ENCODE results near the gene NECTIN2.
"Not testable (repeated sequence)": the region's sequence is repeated elsewhere in the genome, so short reads cannot be mapped to it uniquely, and the experiment has no call there.

The NECTIN2 gene

DNA sequence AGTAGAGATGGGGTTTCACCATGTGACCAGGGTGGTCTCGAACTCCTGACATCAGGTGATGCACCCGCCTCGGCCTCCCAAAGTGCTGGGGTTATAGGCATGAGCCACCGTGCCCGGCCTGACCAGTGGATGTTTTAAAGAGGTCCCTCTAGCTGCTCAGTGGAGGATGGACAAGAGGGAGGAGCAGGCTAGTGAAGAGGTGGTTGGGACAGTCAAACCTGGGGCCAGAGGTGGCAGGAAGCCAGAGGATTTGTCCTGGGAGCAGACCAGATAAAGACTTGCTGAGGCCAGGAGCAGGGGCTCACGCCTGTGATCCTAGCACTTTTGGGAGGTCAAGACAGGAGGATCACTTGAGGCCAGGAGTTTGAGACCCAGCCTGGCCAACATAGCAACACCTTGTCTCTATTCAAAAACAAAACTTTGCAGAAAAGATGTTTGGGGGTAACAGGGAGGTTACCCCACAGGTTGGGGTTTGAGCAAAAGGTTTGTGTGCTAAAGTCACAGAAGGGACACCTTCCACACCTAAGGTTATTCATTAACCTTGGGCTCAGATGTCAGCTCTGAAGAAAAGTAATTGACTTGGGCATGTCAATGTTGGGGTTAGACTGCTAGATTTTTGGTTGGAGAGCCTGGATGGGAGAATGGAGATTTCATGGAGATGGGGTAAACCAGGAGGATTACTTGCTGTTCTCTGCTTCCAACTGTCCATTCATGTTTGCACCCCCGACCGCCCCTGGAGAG is 28.2 kb upstream of the NECTIN2 start:
- DNase-seq (ENCODE audit: low spot score) = no peak

DNA sequence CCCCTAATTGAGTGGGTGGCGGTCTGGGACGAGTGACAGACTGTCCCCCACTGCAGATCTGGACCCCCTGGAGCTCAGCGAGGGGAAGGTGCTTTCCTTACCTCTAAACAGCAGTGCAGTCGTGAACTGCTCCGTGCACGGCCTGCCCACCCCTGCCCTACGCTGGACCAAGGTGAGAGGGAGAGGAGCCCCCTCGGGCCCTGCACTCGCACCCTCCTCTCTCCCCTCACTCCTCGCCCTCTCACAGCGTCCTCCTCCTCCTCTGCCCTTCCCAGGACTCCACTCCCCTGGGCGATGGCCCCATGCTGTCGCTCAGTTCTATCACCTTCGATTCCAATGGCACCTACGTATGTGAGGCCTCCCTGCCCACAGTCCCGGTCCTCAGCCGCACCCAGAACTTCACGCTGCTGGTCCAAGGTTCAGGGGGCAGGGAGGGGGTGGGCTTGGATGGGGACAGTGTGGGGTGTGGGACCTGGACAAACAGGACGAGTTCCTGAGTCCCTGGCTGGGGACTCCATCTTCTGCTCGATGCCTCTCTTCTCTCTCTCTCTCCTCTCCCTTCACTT is 27.5 kb upstream of the NECTIN2 start:
- no peak for DNase-seq (ENCODE audit: low spot score)

DNA sequence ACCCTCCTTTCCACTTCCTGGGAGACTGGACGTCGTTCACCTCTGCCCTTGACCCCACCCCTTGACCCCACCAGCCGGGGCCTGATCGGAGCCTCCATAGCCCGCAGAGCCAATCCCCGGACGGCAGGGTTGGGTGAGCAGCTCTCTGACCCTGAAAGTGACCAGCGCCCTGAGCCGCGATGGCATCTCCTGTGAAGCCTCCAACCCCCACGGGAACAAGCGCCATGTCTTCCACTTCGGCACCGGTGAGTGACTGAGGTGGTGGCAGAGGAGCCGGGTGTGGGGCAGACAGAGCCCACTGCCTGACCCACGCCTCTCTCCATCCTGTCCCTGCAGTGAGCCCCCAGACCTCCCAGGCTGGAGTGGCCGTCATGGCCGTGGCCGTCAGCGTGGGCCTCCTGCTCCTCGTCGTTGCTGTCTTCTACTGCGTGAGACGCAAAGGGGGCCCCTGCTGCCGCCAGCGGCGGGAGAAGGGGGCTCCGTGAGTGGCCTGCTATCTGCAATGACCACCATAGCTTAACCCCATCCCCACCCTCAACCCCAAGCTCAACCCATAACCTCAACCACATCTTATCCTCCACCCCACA is 26.8 kb upstream of the NECTIN2 start:
- DNase-seq (ENCODE audit: low spot score) = no peak

DNA sequence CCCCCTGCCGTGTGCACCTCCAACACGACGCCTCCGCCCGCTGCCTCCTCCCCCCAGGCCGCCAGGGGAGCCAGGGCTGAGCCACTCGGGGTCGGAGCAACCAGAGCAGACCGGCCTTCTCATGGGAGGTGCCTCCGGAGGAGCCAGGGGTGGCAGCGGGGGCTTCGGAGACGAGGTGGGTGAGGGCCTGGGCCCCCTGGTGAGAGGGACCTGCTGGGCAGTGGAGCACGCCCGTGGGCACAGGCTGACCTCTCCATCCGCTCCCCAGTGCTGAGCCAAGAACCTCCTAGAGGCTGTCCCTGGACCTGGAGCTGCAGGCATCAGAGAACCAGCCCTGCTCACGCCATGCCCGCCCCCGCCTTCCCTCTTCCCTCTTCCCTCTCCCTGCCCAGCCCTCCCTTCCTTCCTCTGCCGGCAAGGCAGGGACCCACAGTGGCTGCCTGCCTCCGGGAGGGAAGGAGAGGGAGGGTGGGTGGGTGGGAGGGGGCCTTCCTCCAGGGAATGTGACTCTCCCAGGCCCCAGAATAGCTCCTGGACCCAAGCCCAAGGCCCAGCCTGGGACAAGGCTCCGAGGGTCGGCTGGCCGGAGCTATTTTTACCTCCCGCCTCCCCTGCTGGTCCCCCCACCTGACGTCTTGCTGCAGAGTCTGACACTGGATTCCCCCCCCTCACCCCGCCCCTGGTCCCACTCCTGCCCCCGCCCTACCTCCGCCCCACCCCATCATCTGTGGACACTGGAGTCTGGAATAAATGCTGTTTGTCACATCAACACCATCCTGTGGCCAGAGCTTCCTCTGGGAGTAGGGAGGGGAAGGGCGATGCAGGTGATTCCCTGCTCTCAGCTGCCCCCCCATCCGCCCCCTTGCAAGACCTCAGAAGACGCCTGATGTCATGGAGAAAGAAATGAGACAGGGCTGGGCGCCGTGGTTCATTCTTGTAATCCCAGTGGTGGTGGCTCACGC is 25.2 kb upstream of the NECTIN2 start:
- DNase-seq (ENCODE audit: low spot score) = no peak

DNA sequence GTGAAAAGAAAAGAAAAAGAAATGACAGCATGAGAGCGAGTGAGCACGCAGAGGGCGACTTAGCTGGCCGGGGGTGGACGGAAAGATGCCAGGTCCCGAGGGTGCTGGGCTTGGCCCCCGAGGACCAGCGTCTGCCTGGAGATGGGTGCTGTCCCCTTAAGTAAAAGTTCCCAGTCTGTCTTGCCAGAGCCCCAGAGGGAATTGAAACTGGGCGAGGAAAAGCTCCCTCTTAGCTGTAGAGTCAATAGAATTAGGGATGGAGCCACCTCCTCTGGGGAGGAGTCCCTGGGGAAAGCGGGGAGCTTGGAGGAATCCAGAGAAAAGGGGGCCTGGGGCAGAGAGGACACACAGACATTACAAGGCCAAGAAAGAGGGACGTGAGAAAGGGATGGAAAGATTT is 23.9 kb upstream of the NECTIN2 start:
- DNase-seq (ENCODE audit: low spot score) = no peak

DNA sequence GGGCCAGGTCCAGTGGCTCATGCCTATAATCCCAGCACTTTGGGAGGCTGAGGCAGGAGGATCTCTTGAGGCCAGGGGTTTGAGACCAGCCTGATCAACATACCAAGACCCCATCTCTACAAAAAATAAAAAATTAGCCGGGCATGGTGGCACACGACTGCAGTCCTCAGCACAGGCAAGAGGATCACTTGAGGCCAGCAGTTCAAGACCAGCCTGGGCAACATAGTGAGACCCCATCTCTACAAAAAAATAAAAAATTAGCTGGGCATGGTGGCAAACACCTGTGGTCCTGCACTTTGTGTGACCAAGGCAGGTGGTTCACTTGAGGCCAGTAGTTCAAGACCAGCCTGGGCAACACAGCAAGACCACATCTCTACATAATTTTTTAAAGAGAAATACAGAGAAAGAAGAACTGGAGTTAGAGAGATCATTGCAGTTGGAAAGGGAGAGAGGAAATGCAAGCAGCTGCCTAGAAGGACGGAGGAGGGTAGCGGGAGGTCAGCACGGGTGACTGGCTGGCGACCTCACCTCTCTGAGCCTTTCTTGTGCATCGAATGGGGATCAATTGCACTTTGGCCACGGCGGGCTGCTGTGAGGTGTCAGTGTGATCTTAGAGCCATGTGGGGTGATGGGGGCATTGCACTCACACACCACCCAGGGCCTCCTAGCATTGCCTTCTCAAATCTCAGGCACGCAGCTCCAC is 23.3 kb upstream of the NECTIN2 start:
- DNase-seq (ENCODE audit: low spot score) = no peak

DNA sequence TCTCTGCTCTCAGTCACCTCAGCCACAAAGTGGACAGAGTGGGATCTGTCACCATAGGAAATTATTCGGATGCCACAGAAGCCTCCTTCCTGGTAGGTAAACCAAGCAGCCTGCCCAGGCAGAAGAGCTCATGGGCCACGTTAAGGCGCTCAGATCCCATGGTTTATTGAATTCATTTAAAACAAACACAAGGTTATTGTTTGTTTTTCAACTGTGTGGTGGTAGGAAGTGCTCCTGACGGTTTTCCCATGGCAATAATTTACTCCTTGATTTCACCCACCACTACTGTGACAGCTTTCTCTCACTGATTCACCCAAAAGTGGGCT is 22.8 kb upstream of the NECTIN2 start:
- DNase-seq (ENCODE audit: low spot score) = no peak

DNA sequence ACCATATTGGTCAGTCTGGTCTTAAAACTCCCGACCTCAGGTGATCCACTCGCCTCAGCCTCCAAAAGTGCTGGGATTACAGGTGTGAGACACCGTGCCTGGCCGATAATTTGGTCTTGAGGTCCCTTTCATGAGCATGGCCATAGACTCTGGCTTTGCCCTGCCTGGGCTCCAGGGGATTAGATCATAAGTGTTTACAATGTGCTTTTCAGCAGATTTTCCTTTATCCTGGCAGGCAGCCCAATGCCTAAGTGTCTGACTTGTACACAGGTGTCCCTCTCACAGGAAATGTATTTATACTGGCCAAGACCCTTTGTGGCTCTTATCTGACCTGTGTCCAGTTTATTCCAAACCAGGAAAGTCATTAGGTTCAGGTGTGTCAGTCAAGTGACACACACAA is 21.3 kb upstream of the NECTIN2 start:
- DNase-seq (ENCODE audit: low spot score) = no peak

DNA sequence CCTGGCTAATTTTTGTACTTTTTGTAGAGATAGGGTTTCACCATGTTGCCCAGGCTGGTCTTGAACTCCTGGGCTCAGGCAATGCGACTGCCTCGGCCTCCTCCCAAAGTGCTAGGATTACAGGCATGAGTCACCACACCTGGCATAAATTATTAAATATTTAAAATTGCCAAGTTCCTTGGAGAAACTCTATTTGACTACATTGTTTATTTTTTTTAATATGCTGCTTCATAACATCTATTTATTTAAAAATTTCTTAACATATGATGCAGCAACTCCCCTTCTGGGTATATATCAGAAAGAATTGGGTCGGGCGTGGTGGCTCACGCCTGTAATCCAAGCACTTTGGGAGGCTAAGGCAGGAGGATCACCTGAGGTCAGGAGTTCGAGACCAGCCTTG is 13.2 kb upstream of the NECTIN2 start:
- DNase-seq (ENCODE audit: low spot score) = not testable (repeated sequence)

DNA sequence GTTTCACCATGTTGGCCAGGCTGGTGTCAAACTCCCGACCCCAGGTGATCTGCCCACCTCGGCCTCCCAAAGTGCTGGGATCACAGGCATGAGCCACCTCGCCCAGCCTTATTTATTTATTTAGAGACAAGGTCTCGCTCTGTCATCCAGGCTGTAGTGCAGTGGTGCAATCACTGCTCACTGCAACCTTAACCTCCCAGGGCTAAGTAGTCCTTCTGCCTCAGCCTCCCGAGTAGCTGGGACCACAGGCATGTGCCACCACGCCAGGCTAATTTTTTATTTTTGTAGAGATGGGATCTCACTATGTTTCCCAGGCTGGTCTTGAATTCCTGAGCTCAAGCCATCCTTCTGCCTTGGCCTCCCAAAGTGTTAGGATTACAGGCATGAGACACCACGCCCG is 11.7 kb upstream of the NECTIN2 start:
- DNase-seq (ENCODE audit: low spot score) = not testable (repeated sequence)

DNA sequence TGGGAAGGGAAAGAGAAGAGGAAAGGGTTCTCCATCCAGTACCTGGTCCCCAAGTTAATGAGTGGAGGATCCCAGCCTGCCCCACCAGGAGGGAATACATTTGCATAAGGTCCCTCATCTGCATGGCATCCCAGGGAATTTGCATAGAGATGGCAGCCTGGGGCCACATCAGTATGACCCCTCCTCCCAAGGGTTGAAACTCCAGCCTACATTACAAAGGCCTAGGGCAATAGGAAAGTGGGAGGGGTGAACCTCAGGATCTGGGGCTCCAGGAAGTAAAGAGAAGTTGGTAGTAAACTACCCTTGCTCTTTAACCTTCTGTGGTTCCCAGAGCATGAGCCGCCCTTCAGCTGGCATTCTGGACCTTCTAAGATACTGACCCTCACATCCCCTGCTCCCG is 6.8 kb upstream of the NECTIN2 start:
- no peak for DNase-seq (ENCODE audit: low spot score)

DNA sequence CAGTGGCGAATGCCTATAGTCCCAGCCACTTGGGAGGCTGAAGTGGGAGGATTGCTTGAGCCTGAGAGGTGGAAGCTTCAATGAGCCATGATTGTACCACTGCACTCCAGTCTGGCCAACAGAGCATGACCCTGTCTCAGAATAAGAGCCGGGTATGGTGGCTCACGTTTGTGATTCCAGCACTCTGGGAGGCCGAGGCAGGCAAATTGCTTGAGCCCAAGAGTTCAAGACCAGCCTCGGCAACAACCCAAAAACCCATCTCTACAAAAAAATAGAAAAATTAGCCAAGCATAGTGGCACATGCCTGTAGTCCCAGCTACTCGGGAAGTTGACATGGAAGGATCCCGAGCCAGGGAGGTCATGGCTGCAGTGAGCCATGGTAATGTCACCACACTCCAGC is 5.3 kb upstream of the NECTIN2 start:
- DNase-seq (ENCODE audit: low spot score) = no peak

DNA sequence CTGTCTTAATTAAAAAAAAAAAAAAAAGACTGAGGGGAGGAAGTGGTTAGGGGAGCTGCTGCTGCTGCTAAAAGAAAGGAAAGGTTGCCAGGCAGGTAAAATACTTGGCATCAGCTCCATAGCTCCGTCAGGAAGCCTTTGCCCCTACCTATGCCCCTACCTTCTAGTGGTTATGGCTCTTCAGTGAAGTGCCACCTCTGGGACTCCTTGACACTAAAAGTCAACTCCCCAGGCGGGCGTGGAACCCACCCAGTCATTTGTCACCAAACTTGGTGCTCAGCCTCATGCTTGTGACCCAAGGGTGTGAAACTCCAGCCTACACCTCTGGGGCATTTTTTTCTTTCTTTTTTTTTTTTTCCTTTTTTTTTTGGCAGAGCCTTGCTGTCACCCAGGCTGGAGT is 4.9 kb upstream of the NECTIN2 start:
- DNase-seq (ENCODE audit: low spot score) = no peak

DNA sequence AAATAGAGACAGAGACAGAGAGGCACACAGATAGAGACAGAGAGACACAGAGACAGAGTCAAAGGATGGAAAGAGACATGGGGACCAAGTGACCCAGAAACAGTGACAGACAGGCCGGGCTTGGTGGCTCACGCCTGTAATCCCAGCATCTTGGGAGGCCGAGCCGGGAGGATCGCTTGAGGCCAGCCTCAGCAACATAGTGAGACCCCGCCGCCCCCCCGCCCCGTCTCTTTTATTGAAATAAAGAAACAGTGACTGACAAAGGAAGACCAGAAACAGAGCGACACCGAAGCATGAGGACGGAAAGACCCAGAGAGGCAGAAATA is 848 bp upstream of the NECTIN2 start:
- no peak for DNase-seq (ENCODE audit: low spot score)

DNA sequence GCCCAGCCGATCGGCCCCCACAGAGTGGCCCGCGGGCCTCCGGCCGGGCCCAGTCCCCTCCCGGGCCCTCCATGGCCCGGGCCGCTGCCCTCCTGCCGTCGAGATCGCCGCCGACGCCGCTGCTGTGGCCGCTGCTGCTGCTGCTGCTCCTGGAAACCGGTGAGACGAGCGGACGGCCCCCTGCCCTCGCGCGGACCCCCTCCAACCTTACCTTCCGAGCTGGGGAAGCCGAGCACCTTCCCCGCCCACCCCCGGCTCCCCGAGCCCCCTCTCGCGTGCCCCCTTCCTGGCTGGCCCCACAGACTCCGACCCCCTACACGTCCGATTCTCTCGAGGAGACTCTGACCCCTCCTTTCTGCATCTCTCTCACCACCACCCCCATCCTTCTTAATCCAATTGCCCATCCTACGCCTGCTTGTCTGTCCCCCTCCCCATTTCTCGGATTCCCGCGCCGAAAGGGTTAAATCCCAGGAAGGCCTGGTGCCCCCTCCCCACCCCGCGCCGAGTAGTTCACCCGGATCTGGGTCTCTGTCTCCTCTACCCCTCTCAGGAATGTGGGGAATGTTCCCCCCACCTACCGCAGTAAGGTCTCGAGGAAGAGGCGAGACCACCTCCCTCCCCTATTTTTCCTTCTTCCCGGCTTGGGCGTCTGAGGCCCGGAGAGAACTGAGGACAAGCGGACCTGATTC is 502 bp downstream of the NECTIN2 start:
- DNase-seq (ENCODE audit: low spot score) = no peak

DNA sequence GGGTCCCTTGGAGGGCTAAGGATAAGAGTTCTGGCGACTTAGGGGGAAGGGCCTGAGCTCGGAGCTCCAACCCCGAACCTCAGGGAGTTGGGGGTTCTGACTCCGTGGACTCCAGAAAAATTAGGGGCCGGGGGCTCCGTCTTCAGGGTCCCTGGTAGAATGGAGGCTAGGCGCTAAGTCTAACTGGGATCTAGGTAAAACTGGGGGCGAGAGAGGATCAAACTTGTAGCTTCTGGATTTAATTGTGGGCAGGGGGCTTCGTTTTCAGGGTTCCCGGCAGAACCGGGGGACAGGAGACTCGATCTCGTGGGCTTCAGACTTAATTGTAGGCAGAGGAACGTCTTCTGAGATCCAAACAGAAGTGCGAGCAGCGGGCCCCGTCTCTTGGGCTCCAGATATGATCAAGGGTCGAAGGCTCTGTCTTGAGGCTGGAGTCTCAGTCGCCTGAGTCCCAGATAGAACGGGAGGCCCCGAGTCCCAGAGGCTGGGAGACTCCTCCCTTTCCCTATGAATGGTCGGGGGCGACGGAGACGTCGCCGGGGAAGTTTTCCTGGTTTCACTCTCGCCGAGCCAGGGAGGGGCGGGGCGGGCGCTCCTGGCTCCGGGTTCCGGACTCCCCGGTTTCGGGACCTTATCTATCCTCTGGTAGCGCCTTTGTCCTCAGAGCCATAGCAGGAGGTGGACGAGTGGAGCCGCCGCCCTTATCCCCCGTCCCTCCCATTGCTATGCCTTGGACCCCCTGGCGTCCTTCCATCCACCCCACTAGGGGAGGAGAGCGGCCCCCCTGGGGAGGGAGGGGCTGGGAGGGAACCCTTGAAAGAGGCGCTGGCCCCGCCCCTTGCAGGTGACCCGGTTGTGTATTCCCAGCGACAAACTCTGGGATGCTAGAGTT is 1.3 kb downstream of the NECTIN2 start:
- DNase-seq (ENCODE audit: low spot score) = no peak

DNA sequence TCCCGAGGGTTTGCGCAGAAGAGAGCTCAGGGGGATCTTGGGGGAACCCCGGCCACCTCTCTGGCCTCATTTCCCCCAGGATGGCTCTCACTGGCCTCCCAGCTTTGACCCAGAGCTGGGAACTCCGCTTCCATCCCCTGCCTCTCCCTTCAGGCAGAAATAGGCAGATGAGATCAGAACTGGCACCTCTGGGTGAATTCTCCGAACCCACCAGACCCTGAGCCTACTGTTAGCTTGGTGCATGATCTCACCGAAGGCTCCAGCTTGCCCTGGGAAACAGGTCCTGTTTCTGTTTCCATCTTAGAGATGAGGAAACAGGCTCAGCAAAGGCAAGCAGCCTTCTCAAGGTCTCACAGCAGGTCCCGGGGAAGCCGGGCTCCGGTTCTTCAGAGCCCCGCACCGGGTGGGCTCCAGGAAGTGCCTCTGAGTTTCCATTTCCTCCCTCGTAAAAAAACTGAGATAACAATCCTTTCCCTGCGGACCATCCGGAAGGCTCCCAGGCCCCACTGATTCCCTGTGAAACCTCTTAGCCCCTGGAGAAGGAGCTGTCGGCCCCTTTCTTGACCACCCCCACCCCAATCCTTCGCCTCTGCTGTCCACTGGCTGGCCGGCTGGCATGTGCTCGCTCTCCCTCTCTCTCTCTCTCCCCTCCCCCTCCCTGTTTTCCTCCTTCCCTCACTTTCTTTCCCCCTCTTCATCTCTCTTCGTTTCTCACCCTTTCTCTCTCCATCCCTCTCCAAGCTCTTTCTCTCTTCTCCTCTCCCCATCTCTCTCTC is 2.1 kb downstream of the NECTIN2 start:
- no peak for DNase-seq (ENCODE audit: low spot score)

DNA sequence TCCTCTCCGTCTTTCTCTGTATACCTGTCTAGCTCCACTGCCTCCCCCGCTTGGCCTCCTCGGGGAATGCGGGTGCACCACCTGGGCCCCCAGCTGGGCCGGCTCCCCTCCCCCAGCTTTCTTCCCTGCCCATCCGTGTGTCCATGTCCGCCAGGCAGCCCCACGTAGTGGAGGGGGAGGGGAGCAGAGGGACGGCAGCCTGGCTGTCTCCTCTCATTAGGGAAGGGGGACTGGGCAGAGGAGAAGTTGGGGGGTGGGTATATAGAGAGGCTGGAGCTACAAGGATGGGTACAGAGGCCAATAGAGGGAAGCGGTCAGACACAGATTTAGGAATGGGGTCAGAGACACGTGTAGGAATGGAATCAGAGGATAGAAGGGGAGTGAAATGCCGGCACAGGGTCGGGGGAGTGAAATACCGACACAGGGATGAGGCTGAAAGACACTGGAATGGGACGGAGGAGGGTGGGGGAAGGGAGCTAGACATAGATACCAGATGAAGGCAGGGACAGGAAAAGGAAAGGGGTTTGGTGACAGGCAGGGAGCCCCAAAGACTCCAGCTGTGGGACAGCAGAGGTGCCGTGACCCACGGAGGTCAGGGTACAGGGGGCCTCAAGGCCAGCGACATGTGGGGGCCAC is 2.8 kb downstream of the NECTIN2 start:
- no peak for DNase-seq (ENCODE audit: low spot score)

DNA sequence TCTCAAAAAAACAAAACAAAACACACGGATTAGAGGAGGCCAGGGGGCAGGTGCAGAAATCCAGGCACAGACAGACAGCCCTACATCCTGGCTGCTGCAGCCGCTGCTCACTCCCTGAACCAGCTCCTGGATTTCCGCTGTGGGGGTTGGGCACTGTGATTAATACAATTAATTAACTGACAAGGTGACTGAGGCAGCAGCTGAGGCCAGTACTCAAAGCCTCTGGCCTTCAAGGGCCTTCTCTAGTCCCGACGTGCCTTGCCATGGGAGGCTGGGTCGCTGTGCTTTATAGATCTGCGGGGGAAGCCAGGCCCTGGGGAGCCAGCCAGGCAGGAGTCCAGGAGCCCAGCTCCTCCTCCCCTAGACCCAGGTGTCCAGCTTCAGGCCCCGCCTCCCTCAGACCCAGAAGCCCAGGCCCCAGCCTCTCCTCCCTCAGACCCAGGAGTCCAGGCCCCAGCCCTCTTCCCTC is 4.6 kb downstream of the NECTIN2 start:
- no peak for DNase-seq (ENCODE audit: low spot score)
